HCT116 (cell line): ENCODE results near the gene MTA3. TPM values are rescaled to one million over a fixed set of nuclear protein-coding genes. Genes with fewer than 3 reads are reported as not detected.

Experiments used
- ATAC-seq: fragments of 200-7000 bp; cut with Tn5 transposase; 2 replicates; pipeline ENCODE4 v1.9.1; 2020; ENCODE audit warnings: mild to moderate bottlenecking, moderate library complexity
- BruUV-seq: library from RNA; stranded (reverse); fragments of 400-500 nt; replicated peaks from 2 replicates; lab custom pipeline; 2021; lab: Mats Ljungman, UMichigan
- CTCF ChIA-PET: fragments of 300-600 bp; sonication (Branson Sonifier 250); formaldehyde crosslinking; loops from one replicate; lab custom pipeline; 2021; ENCODE audit warnings: antibody characterized with exemption; lab: Charles Lee
- POLR2A ChIA-PET: fragments of 300-600, 350-600 bp; sonication (Branson Sonifier 250); formaldehyde crosslinking; loops from one replicate; lab custom pipeline; 2021; ENCODE audit warnings: antibody characterized with exemption; lab: Charles Lee
- RAD21 ChIA-PET, 2 experiments: fragments of 300-600 bp; sonication (Branson Sonifier 250); formaldehyde crosslinking; loops; one replicate each; lab custom pipeline; 2023; ENCODE audit warnings: low total read pairs in 2 of 2; ENCODE audit not compliant: uncharacterized antibody in 2 of 2, unreplicated experiment in 2 of 2, low non-redundant PET in 1 of 2; lab: Charles Lee
- DNase-seq: peaks from one replicate; pipeline ENCODE4 v3.0.0-alpha.2; 2010; ENCODE audit warnings: low read depth, low spot score
- H2AFZ ChIP-seq: fragments of 200-600 bp; shearing (Covaris generic), sonication (generic); 2 replicates; pipeline ENCODE4 v1.6.1; 2017; ENCODE audit warnings: low read depth, mixed run types, mixed read lengths, antibody characterized with exemption, low read length; ENCODE audit not compliant: poor library complexity, severe bottlenecking
- H3K27ac ChIP-seq: 2 replicates; pipeline ENCODE4 v1.5.1; 2012; ENCODE audit warnings: low read depth, low read length
- H3K27me3 ChIP-seq: fragments of 200-600 bp; sonication (generic); 2 replicates; pipeline ENCODE4 v1.6.1; 2016; ENCODE audit warnings: mixed run types, low read length, mixed read lengths; ENCODE audit not compliant: insufficient read depth
- H3K36me3 ChIP-seq, 2 experiments: fragments of 200-500 bp in 1 of 2; fragments of 200-600 bp in 1 of 2; sonication (Bioruptor generic) in 1 of 2; sonication (generic) in 1 of 2; 2 replicates each; pipeline versions ENCODE4 v1.5.1 to v1.6.1; 2014 to 2016; ENCODE audit warnings: low read length in 2 of 2, inconsistent platforms in 1 of 2, mixed read lengths in 1 of 2, mixed run types in 1 of 2; ENCODE audit not compliant: insufficient read depth in 2 of 2, control insufficient read depth in 1 of 2
- H3K4me1 ChIP-seq, 2 experiments: fragments of 200-600 bp in 1 of 2; sonication (generic) in 1 of 2; 2 replicates each; pipeline versions ENCODE4 v1.5.1 to v1.6.1; 2012 to 2017; ENCODE audit warnings: low read length in 2 of 2, inconsistent platforms in 1 of 2, mild to moderate bottlenecking in 1 of 2, mixed read lengths in 1 of 2, mixed run types in 1 of 2, moderate library complexity in 1 of 2; ENCODE audit not compliant: insufficient read depth in 2 of 2, control insufficient read depth in 1 of 2
- H3K4me2 ChIP-seq: fragments of 200-600 bp; sonication (generic); 2 replicates; pipeline ENCODE4 v1.6.1; 2017; ENCODE audit warnings: mixed run types, low read length, mixed read lengths
- H3K4me3 ChIP-seq, 2 experiments: fragments of 200-600 bp in 1 of 2; sonication (generic) in 1 of 2; replicated peaks in 1 of 2; 2 replicates each; pipeline ENCODE4 v1.5.1; 2011 to 2016; ENCODE audit warnings: low read length in 2 of 2, control low read depth in 1 of 2, low read depth in 1 of 2, mild to moderate bottlenecking in 1 of 2, mixed read lengths in 1 of 2, mixed run types in 1 of 2
- H3K79me2 ChIP-seq: fragments of 200-600 bp; sonication (generic); 2 replicates; pipeline ENCODE4 v1.6.1; 2017; ENCODE audit warnings: mild to moderate bottlenecking, mixed run types, low read length, moderate library complexity, mixed read lengths; ENCODE audit not compliant: insufficient read depth
- H3K9ac ChIP-seq: fragments of 200-600 bp; sonication (generic); 2 replicates; pipeline ENCODE4 v1.6.1; 2016; ENCODE audit warnings: low read length, mixed read lengths
- H3K9me2 ChIP-seq: fragments of 200-600 bp; sonication (generic), shearing (Covaris generic); 2 replicates; pipeline ENCODE4 v1.6.1; 2017; ENCODE audit warnings: mixed run types, mild to moderate bottlenecking, moderate library complexity; ENCODE audit not compliant: insufficient read depth
- H3K9me3 ChIP-seq, 2 experiments: fragments of 200-500 bp in 1 of 2; fragments of 200-600 bp in 1 of 2; sonication (Bioruptor generic) in 1 of 2; sonication (generic) in 1 of 2; 2 replicates each; pipeline ENCODE4 v1.6.1; 2014 to 2017; ENCODE audit warnings: low read length in 2 of 2, mixed read lengths in 2 of 2, inconsistent platforms in 1 of 2, low read depth in 1 of 2, mild to moderate bottlenecking in 1 of 2, mixed run types in 1 of 2, moderate library complexity in 1 of 2; ENCODE audit not compliant: control insufficient read depth in 1 of 2, insufficient read depth in 1 of 2
- H4K20me1 ChIP-seq: fragments of 200-600 bp; sonication (generic), shearing (Covaris generic); 2 replicates; pipeline ENCODE4 v1.6.1; 2017; ENCODE audit warnings: mixed run types, mild to moderate bottlenecking, moderate library complexity; ENCODE audit not compliant: insufficient read depth
- CEBPB ChIP-seq: IDR thresholded peaks from 2 replicates; pipeline ENCODE4 v1.6.1; 2012; ENCODE audit warnings: low read depth
- EGR1 ChIP-seq: IDR thresholded peaks from 2 replicates; pipeline ENCODE4 v1.6.1; 2012; ENCODE audit warnings: low read depth
- ELF1 ChIP-seq: IDR thresholded peaks from 2 replicates; pipeline ENCODE4 v1.6.1; 2012; ENCODE audit warnings: low read depth, borderline replicate concordance
- EZH2 ChIP-seq: fragments of 200-600 bp; sonication (generic); IDR thresholded peaks from 2 replicates; pipeline ENCODE4 v1.6.1; 2017; ENCODE audit warnings: antibody characterized with exemption, mixed run types
- EZH2phosphoT487 ChIP-seq: fragments of 200-600 bp; IDR thresholded peaks from 2 replicates; pipeline ENCODE4 v1.6.1; 2018; ENCODE audit warnings: antibody characterized with exemption, borderline replicate concordance
- JUND ChIP-seq: IDR thresholded peaks from 2 replicates; pipeline ENCODE4 v1.6.1; 2012
- POLR2A ChIP-seq: IDR thresholded peaks from 2 replicates; pipeline ENCODE4 v1.7.0; 2011; ENCODE audit warnings: borderline replicate concordance; ENCODE audit not compliant: insufficient read depth, insufficient read length; ENCODE audit errors: extremely low read depth
- POLR2AphosphoS5 ChIP-seq: IDR thresholded peaks from 2 replicates; pipeline ENCODE4 v1.6.1; 2011; ENCODE audit warnings: mild to moderate bottlenecking, low read depth, low read length, moderate library complexity
- RAD21 ChIP-seq: IDR thresholded peaks from 2 replicates; pipeline ENCODE4 v1.6.1; 2012; ENCODE audit warnings: low read depth, mild to moderate bottlenecking
- SIN3A ChIP-seq: IDR thresholded peaks from 2 replicates; pipeline ENCODE4 v1.6.1; 2012; ENCODE audit warnings: low read depth
- SP1 ChIP-seq: IDR thresholded peaks from 2 replicates; pipeline ENCODE4 v1.6.1; 2012; ENCODE audit warnings: low read depth
- SRF ChIP-seq: IDR thresholded peaks from 2 replicates; pipeline ENCODE4 v1.6.1; 2012; ENCODE audit warnings: low read depth
- YY1 ChIP-seq: IDR thresholded peaks from 2 replicates; pipeline ENCODE4 v1.6.1; 2011; ENCODE audit warnings: low read length, low read depth, moderate library complexity, mild to moderate bottlenecking; ENCODE audit not compliant: insufficient replicate concordance; ENCODE audit errors: extremely low read depth
- ZFX ChIP-seq: fragments of 450-650 bp; IDR thresholded peaks from 2 replicates; pipeline ENCODE4 v1.6.1; 2017
- ZNF274 ChIP-seq: fragments of 200-500 bp; sonication (Bioruptor generic); IDR thresholded peaks from 2 replicates; pipeline ENCODE4 v1.6.1; 2014; ENCODE audit warnings: mild to moderate bottlenecking, low read depth, low read length, inconsistent platforms
- intact Hi-C: fragments of 100-400 bp; cut with micrococcal nuclease; formaldehyde crosslinking; loops from 2 replicates; pipeline ENCODE4 v1.10.0; 2022
- total RNA-seq: library from RNA; stranded (reverse); gene quantifications from one replicate; pipeline ENCODE4 v1.2.1, GENCODE V29; 2021; ENCODE audit not compliant: unreplicated experiment
- TF ChIP-seq, protein P1 (sequence below): IDR thresholded peaks from 2 replicates; pipeline ENCODE4 v1.6.1; 2011; ENCODE audit warnings: mild to moderate bottlenecking, low read length, moderate library complexity; ENCODE audit not compliant: insufficient replicate concordance; ENCODE audit errors: extremely low read depth
- TF ChIP-seq, protein P2 (sequence below): IDR thresholded peaks from 2 replicates; pipeline ENCODE4 v1.6.1; 2012

Gene MTA3
- total RNA-seq, 1 experiment from 2014 or later = 46.3 TPM

DNA sequence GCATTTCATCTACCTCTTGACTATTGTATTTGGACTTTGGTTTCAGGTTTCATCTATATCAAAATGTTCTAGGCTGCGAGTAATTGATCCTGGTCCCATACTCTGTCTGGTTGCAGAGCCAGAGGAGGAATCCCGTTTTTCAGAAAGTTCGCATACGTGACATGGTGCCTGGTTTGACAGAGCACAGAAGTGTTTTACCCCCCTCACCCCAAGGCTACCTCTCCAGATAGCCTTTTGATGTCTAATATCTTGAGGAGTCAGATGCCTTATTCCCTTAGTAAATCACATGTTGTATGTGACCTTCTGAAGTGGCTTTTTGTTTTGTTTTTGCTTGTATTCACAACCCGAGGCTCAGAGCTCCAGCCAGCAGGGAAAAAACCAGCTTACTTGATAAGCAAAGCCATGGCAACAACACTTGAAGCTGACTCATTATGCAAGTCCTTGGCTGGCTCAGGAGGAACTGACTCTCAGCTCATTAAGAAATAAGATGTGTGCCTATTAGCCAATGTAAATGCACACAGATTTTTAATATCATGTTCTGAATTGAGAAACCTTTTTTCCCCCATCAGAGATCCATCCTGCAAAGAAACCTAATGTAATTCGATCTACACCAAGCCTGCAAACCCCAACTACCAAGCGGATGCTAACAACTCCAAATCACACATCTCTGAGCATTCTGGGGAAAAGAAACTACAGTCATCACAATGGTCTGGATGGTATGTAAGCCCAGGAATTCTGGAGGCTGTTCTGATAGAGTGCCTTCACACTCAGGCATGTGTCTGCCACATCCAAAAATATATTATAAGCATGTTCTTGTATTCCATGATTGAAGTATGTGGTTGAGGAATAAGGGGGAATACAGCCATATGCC, 154.1 kb downstream of the MTA3 start:
- no peak overlapping the region for H3K27ac ChIP-seq
- ChIA-PET CTCF (no interaction called here), POLR2A (no interaction called here), RAD21 (no interaction called here)
- H3K4me2 ChIP-seq = no peak overlapping the region
- H3K36me3 ChIP-seq = no peaks in the 10 kb centered on the region
- H3K4me1 ChIP-seq = no peaks in the 10 kb centered on the region
- BruUV-seq = no TSS peak
- H3K9me2 ChIP-seq = no peaks in the 10 kb centered on the region
- H3K79me2 ChIP-seq = no peaks in the 10 kb centered on the region
- H3K9me3 ChIP-seq = no peaks in the 10 kb centered on the region
- DNase-seq = no peak
- no peak overlapping the region for H3K9ac ChIP-seq
- intact Hi-C loops = no loop called here
- no peak overlapping the region for H2AFZ ChIP-seq
- TF ChIP-seq CEBPB (no peak), EZH2phosphoT487 (no peak), ZNF274 (no peak)
- ATAC-seq = no peak
- H4K20me1 ChIP-seq = no peaks in the 10 kb centered on the region
- H3K27me3 ChIP-seq = no peaks in the 10 kb centered on the region
- H3K4me3 ChIP-seq = no peak overlapping the region

DNA sequence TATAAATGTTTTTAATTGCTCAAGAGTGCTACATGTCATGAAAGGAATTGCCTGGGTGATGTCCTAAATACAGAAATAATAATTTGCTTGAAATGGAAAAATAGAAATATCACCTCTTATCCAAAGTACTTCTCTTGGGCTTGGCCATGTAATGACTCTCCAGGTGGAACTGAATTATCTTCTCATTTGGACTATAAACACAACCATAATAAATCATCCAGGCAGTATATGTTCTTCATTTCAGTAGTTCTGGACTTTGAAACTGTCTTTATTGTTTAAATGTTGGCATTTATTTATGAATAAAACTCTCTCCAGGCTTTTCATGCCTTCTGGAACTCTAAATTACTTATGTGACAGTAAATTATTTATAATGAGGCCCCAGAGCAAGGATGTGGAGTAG, 155.0 kb downstream of the MTA3 start:
- ATAC-seq (no peak), DNase-seq (no peak)
- Histone ChIP-seq H3K4me2 (no peak overlapping the region), H3K4me3 (no peak overlapping the region), H3K9me3 (no peaks in the 10 kb centered on the region), H4K20me1 (no peaks in the 10 kb centered on the region), H2AFZ (no peak overlapping the region), H3K27me3 (no peaks in the 10 kb centered on the region), H3K9me2 (no peaks in the 10 kb centered on the region), H3K36me3 (no peaks in the 10 kb centered on the region), H3K79me2 (no peaks in the 10 kb centered on the region), H3K4me1 (no peaks in the 10 kb centered on the region), H3K9ac (no peak overlapping the region), H3K27ac (no peak overlapping the region)
- CTCF ChIA-PET = no interaction called here
- intact Hi-C loops = no loop called here
- POLR2A ChIA-PET = no interaction called here
- RAD21 ChIA-PET = no interaction called here
- BruUV-seq = no TSS peak
- TF ChIP-seq, protein P1, sequence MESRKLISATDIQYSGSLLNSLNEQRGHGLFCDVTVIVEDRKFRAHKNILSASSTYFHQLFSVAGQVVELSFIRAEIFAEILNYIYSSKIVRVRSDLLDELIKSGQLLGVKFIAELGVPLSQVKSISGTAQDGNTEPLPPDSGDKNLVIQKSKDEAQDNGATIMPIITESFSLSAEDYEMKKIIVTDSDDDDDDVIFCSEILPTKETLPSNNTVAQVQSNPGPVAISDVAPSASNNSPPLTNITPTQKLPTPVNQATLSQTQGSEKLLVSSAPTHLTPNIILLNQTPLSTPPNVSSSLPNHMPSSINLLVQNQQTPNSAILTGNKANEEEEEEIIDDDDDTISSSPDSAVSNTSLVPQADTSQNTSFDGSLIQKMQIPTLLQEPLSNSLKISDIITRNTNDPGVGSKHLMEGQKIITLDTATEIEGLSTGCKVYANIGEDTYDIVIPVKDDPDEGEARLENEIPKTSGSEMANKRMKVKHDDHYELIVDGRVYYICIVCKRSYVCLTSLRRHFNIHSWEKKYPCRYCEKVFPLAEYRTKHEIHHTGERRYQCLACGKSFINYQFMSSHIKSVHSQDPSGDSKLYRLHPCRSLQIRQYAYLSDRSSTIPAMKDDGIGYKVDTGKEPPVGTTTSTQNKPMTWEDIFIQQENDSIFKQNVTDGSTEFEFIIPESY = no peak
- TF ChIP-seq EGR1 = no peak
- TF ChIP-seq, protein P2, sequence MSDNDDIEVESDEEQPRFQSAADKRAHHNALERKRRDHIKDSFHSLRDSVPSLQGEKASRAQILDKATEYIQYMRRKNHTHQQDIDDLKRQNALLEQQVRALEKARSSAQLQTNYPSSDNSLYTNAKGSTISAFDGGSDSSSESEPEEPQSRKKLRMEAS = no peak
- no peak for TF ChIP-seq POLR2A
- TF ChIP-seq SIN3A = no peak
- TF ChIP-seq YY1 = no peak
- no peak for TF ChIP-seq CEBPB
- TF ChIP-seq ELF1 = no peak
- TF ChIP-seq SRF = no peak
- no peak for TF ChIP-seq POLR2AphosphoS5
- TF ChIP-seq JUND = no peak
- no peak for TF ChIP-seq EZH2
- no peak for TF ChIP-seq ZFX
- no peak for TF ChIP-seq EZH2phosphoT487
- no peak for TF ChIP-seq RAD21
- TF ChIP-seq SP1 = no peak
- no peak for TF ChIP-seq ZNF274
